HG03469 (cell line): Measurements from ENCODE around the gene B9D2.

ENCODE experiments used
- ATAC-seq: cut with Tn5 transposase; IDR thresholded peaks from one replicate; pipeline ENCODE4 v1.9.1; 2021; ENCODE audit warnings: mild to moderate bottlenecking, moderate library complexity, moderate number of reproducible peaks; ENCODE audit not compliant: unreplicated experiment

B9D2 gene

DNA sequence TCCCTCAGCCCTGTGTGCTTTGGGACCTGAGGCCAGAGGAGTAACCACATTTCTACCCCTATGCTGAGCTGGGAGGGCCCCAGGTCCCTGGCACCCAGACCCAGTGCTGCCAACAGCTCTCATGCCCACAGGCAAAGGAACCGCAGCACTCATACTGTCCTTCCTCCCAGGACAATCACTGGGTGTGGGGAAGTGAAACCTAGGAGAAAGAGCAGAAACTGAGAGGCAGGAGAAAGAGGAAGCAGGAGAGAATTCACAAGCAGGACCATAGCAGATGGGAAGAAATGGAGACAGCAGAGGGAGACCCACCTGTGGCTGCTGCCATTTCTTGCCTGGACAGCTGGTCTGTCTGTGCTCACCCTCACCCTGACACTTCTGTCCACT lies 35.1 kb downstream of the B9D2 start:
- no peak for ATAC-seq

GRCh38 chr19:41328157-41328841 lies 35.6 kb downstream of the B9D2 start:
- no peak for ATAC-seq

DNA sequence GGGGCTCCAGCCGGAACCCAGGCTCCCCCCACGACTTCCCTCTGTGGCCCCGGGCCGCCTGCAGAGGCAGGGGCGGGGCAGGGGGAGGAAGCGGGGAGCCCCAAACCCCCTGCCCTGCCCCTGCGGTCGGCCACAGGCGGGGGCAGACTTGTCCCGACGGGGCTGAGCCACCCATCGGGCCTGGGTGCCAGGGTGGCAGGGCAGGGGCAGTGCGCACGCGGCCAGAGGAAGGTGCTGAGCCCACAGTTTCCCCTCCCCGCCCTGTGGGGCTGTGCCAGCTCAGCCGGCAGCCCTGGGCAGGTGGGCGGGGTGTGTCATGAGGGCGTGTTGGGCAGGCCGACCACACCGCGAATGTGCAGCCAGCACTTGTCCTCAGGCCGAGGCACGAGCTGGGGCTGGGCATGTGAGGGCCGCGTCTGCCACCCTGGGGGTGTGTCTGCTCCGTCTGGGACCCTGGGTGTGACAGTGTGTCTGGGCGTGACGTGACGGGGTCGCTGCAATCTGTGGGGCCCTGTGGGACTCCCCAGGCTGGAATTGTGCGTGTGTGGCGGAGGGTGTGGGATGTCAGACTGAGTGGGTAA lies 36.3 kb downstream of the B9D2 start:
- no peak for ATAC-seq

- ATAC-seq = no peak
These were observed 36.8 kb downstream of the B9D2 start for GRCh38 chr19:41327076-41327575.

GRCh38 chr19:41325947-41326706 lies 37.8 kb downstream of the B9D2 start:
- ATAC-seq = no peak

DNA sequence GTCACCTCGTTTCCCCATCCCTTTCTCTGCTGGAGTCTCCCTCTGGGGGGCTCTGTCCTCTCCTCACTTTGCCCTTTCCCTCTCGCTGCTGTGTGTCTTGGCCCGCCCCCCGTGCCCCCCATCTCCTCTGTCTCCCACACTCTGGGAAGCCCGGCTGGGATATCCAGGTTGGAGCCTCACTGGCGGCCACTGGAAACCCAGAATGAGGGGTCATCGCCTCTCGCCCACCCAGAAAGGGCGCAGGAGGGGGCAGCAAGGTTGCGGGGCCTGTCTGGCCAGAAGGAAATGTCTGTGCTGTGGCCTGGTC lies 38.4 kb downstream of the B9D2 start:
- ATAC-seq = no peak

- no peak for ATAC-seq
These were observed 38.9 kb downstream of the B9D2 start for GRCh38 chr19:41324921-41325639.

DNA sequence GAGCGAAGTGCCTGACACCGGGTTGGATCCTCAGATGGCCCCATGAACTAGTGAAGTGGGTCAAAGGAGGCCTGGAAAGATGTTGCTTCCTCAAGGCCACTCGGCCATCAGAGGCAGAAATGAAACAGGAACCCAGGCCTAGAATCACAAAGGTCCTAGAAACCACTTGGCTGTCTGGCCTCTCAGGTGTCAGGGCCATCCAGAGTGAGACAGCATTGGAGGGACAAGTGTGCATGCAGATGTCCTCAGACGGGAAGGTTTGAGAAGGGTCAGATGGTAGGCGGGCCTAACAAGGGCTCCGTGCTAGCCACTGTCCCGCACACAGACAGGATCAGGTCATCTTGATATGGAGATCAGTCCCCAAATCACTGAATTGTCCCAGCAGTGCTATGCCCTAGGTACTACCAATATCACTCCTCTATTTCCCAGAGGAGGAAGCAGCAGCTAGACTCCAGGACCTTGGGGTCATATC lies 39.7 kb downstream of the B9D2 start:
- no peak for ATAC-seq

GRCh38 chr19:41323430-41324125 lies 40.4 kb downstream of the B9D2 start:
- no peak for ATAC-seq

GRCh38 chr19:41323023-41323422 lies 40.9 kb downstream of the B9D2 start:
- ATAC-seq = no peak

- no peak for ATAC-seq
These were observed 41.5 kb downstream of the B9D2 start for GRCh38 chr19:41322451-41322850.

GRCh38 chr19:41321600-41322270 lies 42.2 kb downstream of the B9D2 start:
- ATAC-seq = no peak

GRCh38 chr19:41321204-41321599 lies 42.7 kb downstream of the B9D2 start:
- no peak for ATAC-seq

GRCh38 chr19:41320568-41320967 lies 43.4 kb downstream of the B9D2 start:
- no peak for ATAC-seq

GRCh38 chr19:41320185-41320518 lies 43.8 kb downstream of the B9D2 start:
- no peak for ATAC-seq

GRCh38 chr19:41319500-41320184 lies 44.3 kb downstream of the B9D2 start:
- ATAC-seq = no peak

DNA sequence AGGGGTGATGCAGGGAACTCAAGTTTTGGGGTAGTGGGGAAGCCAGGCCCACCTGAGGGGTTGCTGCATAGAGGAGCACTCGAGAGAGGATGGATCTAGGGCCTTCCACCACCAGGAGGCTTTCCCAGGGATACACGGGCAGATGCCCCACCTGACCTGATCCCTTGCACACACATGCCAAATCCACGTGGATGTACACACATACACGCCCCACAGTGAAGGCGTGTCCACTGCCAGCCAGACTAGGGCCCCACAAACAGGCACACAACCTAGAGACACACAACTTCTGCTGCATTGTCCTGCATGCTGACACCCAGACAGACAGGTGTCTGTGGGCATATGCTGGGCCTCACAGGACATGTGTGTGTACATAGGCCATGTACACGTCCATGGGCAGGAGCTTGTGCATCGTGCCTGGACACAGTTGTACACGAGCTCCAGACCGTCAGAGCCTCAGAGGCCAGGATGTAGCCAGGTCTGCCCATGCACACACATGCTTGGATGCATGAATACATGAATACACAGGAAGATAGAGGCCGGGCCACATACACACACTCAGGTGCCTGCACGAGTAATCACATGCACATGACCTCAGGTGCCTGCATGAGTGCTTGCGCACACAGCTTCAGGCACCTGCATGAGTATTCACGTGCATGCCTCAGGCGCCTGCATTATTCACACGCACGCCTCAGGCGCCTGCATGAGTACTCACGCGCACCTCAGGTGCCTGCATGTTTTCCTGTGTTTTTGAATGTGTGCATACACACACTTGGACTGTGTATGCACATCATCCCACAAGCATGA lies 45.1 kb downstream of the B9D2 start:
- ATAC-seq = no peak

DNA sequence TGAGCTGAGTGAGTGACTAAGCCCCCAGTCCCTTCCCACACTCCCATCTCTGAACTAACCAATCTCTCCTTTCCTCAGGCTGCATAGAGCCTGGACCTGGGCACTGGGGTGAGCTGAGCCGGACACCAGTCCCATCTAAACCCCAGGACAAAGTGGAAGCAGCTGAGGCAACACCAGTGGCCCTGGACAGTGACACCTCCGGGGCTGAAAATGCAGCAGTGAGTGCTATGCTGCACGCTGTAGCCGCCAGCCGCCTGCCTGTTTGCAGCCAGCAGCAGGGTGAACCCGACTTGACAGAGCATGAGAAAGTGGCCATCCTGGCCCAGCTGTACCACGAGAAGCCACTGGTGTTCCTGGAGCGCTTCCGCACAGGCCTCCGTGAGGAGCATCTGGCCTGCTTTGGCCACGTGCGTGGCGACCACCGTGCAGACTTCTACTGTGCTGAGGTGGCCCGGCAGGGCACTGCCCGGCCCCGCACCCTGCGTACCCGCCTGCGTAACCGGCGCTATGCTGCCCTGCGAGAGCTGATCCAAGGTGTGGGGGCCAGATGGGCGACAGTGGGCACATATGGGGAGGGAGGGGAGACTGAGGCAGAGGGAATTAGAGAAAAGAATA lies 47.5 kb downstream of the B9D2 start:
- ATAC-seq = no peak

- ATAC-seq = no peak
These were observed 52.3 kb downstream of the B9D2 start for GRCh38 chr19:41311613-41312012.
